Thoracic aorta (tissue), 2 donors: ENCODE results near the gene SLC22A7. TPM values are rescaled to one million over a fixed set of nuclear protein-coding genes. Genes with fewer than 3 reads are reported as not detected.

Experiments used
- ATAC-seq: fragments of 150-250 bp; one replicate; pipeline ENCODE4 v1.8.0; 2017; ENCODE audit warnings: low read depth; ENCODE audit not compliant: insufficient number of reproducible peaks, low FRiP score
- DNase-seq: peaks from one replicate; pipeline ENCODE4 v3.0.0-alpha.2; 2020; ENCODE audit warnings: low spot score
- H3K27ac ChIP-seq, 2 donors: fragments of 200-600 bp; sonication (generic); 1 replicate in 1 of 2; 2 replicates in 1 of 2; pipeline ENCODE4 v1.5.1; 2016; ENCODE audit warnings: mild to moderate bottlenecking in 2 of 2, moderate library complexity in 2 of 2
- H3K27me3 ChIP-seq: fragments of 200-600 bp; sonication (generic); replicated peaks from 2 replicates; pipeline ENCODE4 v1.6.0; 2016; ENCODE audit warnings: mild to moderate bottlenecking; ENCODE audit not compliant: insufficient read depth
- H3K36me3 ChIP-seq: fragments of 200-600 bp; sonication (generic); one replicate; pipeline ENCODE4 v1.5.1; 2016
- H3K4me1 ChIP-seq, 2 donors: fragments of 200-600 bp; sonication (generic); 1 replicate in 1 of 2; 2 replicates in 1 of 2; pipeline versions ENCODE4 v1.5.1 to v1.6.0; 2016; ENCODE audit warnings: low read depth in 2 of 2, mild to moderate bottlenecking in 1 of 2; ENCODE audit not compliant: control insufficient read depth in 1 of 2
- H3K4me3 ChIP-seq: fragments of 200-600 bp; sonication (generic); 2 replicates; pipeline ENCODE4 v1.5.1; 2016; ENCODE audit warnings: mild to moderate bottlenecking
- H3K9me3 ChIP-seq: fragments of 200-600 bp; sonication (generic); 2 replicates; pipeline ENCODE4 v1.5.1; 2016
- total RNA-seq, 2 donors: library from RNA; depleted of rRNA; stranded (reverse); fragments of >200 nt; gene quantifications; one replicate each; pipeline versions ENCODE4 v1.1.0 to v1.2.3, GENCODE V29; 2016
- TF ChIP-seq, protein P1 (sequence below): fragments of 200-600 bp; sonication (generic); IDR thresholded peaks from one replicate; pipeline ENCODE4 v1.5.1; 2019; ENCODE audit warnings: antibody characterized with exemption

Gene SLC22A7
- total RNA-seq, 2 donors from 2014 or later = not detected

- ATAC-seq (no peak), DNase-seq (no peak)
- H3K4me3 ChIP-seq = no peak overlapping the region
- H3K36me3 ChIP-seq = no peaks in the 10 kb centered on the region
- TF ChIP-seq, protein P1, sequence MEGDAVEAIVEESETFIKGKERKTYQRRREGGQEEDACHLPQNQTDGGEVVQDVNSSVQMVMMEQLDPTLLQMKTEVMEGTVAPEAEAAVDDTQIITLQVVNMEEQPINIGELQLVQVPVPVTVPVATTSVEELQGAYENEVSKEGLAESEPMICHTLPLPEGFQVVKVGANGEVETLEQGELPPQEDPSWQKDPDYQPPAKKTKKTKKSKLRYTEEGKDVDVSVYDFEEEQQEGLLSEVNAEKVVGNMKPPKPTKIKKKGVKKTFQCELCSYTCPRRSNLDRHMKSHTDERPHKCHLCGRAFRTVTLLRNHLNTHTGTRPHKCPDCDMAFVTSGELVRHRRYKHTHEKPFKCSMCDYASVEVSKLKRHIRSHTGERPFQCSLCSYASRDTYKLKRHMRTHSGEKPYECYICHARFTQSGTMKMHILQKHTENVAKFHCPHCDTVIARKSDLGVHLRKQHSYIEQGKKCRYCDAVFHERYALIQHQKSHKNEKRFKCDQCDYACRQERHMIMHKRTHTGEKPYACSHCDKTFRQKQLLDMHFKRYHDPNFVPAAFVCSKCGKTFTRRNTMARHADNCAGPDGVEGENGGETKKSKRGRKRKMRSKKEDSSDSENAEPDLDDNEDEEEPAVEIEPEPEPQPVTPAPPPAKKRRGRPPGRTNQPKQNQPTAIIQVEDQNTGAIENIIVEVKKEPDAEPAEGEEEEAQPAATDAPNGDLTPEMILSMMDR = no peak
- no peaks in the 10 kb centered on the region for H3K27me3 ChIP-seq
- no peak overlapping the region for H3K27ac ChIP-seq
- H3K4me1 ChIP-seq = no peaks in the 10 kb centered on the region
- no peaks in the 10 kb centered on the region for H3K9me3 ChIP-seq
Measured at GRCh38 chr6:43286456-43286979, 11.5 kb upstream of the SLC22A7 start.

GRCh38 chr6:43286980-43287716, 10.9 kb upstream of the SLC22A7 start:
- Histone ChIP-seq H3K9me3 (no peaks in the 10 kb centered on the region), H3K36me3 (no peaks in the 10 kb centered on the region), H3K27me3 (no peaks in the 10 kb centered on the region), H3K4me1 (no peaks in the 10 kb centered on the region), H3K4me3 (no peak overlapping the region), H3K27ac (no peak overlapping the region)
- TF ChIP-seq, protein P1 = no peak
- DNase-seq = no peak
- no peak for ATAC-seq

DNA sequence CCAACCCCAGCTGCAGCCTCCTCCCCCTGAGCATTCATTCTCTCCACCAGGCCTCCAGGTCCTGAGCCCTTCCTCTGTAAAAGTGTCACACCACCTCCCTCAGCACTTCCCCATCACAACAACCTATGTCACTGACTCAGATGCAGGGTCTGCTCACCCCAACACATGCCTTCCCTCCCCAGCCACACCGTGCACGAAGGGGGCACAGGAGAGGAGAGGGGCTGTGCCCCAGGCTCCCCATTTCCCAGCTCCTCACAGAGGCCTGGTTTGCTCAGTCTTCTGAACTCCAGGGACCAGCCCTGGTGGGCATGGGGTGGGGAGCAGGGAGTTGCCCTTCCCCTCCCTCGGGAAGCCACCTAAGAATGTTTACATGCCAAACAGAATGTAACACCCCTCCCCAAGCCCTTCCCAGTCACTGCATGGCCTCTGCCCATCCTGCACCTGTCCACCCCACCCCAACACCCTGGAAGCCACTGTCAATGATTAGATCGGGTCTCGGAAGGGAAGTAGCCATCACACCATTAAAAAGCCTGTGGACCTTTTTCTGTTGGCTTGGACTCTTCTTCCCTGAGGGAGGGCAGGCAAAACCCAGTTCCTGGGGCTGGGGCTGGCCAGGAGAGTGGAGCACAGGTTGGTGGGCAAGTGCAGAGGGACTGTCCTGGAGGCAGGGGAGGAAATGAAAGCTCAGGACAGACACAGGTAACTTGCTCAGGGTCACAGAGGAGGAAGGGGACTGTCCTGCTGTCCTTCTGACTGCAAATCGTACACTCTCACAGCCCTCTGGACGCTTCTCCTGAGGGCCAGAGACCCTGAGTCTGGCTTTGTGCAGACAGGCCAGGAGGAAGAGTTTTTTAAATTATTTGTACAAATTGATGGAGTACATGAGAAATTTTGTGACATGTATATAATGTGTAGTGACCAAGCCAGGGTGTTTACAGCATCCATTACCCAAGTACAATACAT, 10.1 kb upstream of the SLC22A7 start:
- no peaks in the 10 kb centered on the region for H3K4me1 ChIP-seq
- H3K9me3 ChIP-seq = no peaks in the 10 kb centered on the region
- ATAC-seq (no peak), DNase-seq (no peak)
- TF ChIP-seq, protein P1 = no peak
- no peaks in the 10 kb centered on the region for H3K27me3 ChIP-seq
- H3K27ac ChIP-seq = no peak overlapping the region
- H3K36me3 ChIP-seq = no peaks in the 10 kb centered on the region
- H3K4me3 ChIP-seq = no peak overlapping the region

DNA sequence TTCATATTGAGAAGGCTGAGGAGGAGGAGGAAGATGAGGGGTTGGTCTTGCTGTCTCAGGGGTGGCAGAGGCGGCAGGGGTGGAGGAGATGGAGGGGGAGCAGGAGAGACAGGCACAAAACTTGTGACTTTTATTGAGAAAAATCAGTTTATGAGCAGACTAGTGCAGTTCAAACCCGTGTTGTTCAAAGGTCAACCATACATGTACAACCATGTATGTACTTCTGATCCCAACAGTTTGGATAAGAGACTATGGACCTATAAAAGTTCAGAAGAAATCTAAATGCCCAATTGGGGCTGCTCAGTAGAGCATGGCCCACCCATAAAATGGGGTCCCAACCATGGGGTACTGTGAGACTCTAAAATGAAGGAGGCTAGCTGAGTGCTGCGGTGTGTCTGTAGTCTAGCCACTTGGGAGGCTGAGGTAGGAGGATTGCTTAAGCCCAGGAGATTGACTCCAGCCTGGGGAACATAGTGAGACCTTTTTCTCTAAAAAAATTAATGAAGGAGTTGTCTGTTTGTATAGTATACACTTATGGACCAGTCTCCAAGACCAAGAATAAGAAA, 7.6 kb upstream of the SLC22A7 start:
- H3K36me3 ChIP-seq = no peaks in the 10 kb centered on the region
- TF ChIP-seq, protein P1 = no peak
- H3K27me3 ChIP-seq = no peaks in the 10 kb centered on the region

More for the DNA sequence above, 7.6 kb upstream of the SLC22A7 start:
- ATAC-seq (no peak), DNase-seq (no peak)
- Histone ChIP-seq H3K27ac (no peak overlapping the region), H3K9me3 (no peaks in the 10 kb centered on the region), H3K4me1 (no peaks in the 10 kb centered on the region), H3K4me3 (no peak overlapping the region)
